Stimulated activated CD8-positive, alpha-beta memory T cell treated with anti-CD3 and anti-CD28 coated beads, Interleukin-7, amount 100 ng/mL, for 1 hour (primary cell): Measurements from ENCODE around the gene PDIA5.
"Not testable (repeated sequence)": the region's sequence is repeated elsewhere in the genome, so short reads cannot be mapped to it uniquely, and the experiment has no call there.

ENCODE experiments used
- DNase-seq, 2 donors: peaks; one replicate each; pipeline ENCODE4 v3.0.0-alpha.2; 2020; ENCODE audit warnings: low read depth in 2 of 2

The PDIA5 gene

GRCh38 chr3:123149525-123149924 is 82.7 kb downstream of the PDIA5 start:
- DNase-seq: no peak

- no peak for DNase-seq
Observed at GRCh38 chr3:123150449-123151215, 83.8 kb downstream of the PDIA5 start.

- no peak for DNase-seq
Observed at GRCh38 chr3:123151251-123151705, 84.5 kb downstream of the PDIA5 start.

- DNase-seq: not testable (repeated sequence)
Observed at GRCh38 chr3:123151853-123152420, 85.1 kb downstream of the PDIA5 start.

GRCh38 chr3:123152687-123153086 is 85.9 kb downstream of the PDIA5 start:
- no peak for DNase-seq

GRCh38 chr3:123153125-123154019 is 86.5 kb downstream of the PDIA5 start:
- DNase-seq: no peak

- DNase-seq: no peak
Observed at GRCh38 chr3:123154020-123154985, 87.5 kb downstream of the PDIA5 start.

GRCh38 chr3:123155471-123156011 is 88.7 kb downstream of the PDIA5 start:
- no peak for DNase-seq

GRCh38 chr3:123156276-123156995 is 89.6 kb downstream of the PDIA5 start:
- DNase-seq: no peak

GRCh38 chr3:123157209-123157597 is 90.4 kb downstream of the PDIA5 start:
- no peak for DNase-seq

- no peak for DNase-seq
Observed at GRCh38 chr3:123157598-123158287, 90.9 kb downstream of the PDIA5 start.

- DNase-seq: no peak
Observed at GRCh38 chr3:123158330-123158729, 91.5 kb downstream of the PDIA5 start.

GRCh38 chr3:123158899-123159390 is 92.1 kb downstream of the PDIA5 start:
- DNase-seq: no peak

- no peak for DNase-seq
Observed at GRCh38 chr3:123159926-123160635, 93.3 kb downstream of the PDIA5 start.

- no peak for DNase-seq
Observed at GRCh38 chr3:123161167-123161566, 94.3 kb downstream of the PDIA5 start.

- DNase-seq: no peak
Observed at GRCh38 chr3:123163141-123163540, 96.3 kb downstream of the PDIA5 start.

GRCh38 chr3:123165163-123165562 is 98.3 kb downstream of the PDIA5 start:
- no peak for DNase-seq

GRCh38 chr3:123167686-123168085 is 100.9 kb downstream of the PDIA5 start:
- no peak for DNase-seq

- DNase-seq: no peak
Observed at GRCh38 chr3:123168122-123168521, 101.3 kb downstream of the PDIA5 start.
